ENCODE results near the gene KLF3.
A peak's percentile ranks its signal among the peaks of the same experiment; 100 is the strongest.
"Not testable (repeated sequence)": the region's sequence is repeated elsewhere in the genome, so short reads cannot be mapped to it uniquely, and the experiment has no call there.

KLF3 gene

DNA sequence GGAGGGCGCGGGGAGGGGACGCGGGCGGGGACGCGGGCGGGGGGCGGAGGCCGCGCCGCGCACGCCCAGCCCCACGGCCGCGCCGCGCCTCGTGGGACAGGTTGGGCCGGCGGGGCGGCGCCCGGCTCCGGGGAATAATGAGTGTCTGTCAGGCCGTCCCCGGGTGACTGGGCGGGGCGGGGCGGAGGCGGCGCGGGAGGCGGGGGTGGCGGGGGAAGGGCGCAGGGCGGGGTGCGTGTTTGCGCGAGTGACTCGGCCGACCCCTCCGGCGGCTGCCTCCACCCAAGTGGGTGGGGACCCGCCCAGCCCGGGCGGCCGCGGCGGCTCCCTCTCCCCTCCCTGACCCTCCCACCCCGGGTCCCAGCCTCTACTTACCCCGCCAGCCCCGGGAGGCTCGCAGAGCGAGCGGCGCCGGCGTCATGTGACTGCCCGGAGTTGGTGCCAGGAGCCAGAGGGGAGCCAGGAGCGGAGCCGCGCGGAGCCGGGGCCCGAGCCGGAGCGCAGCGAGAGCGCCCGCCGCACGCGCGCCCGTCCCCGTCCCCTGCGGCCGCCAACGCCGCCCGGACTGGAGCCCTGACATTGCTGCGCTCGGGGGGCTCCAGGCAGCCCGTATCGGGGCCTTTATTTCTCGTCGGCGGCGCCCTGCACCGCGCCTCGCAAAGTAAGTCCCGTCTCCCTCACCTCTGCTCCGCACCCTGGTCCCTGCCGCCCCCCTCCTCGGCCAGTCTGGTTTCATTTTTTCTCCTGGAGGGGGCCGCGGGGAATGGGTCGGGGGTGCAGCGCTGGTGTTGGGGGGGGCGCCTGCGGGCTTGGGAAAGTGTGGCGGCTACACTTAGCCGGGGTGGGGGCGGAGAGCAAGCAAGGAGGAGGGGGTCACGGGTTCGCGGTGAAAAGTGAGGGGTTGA, at the start of gene KLF3:
Gene KLF3 (plus strand): TSS at position 399 of the 905 bp plus-strand sequence. CDS start 16,427 bp downstream, outside the sequence.
- peak; percentile 51 to 92 for DNase-seq

DNA sequence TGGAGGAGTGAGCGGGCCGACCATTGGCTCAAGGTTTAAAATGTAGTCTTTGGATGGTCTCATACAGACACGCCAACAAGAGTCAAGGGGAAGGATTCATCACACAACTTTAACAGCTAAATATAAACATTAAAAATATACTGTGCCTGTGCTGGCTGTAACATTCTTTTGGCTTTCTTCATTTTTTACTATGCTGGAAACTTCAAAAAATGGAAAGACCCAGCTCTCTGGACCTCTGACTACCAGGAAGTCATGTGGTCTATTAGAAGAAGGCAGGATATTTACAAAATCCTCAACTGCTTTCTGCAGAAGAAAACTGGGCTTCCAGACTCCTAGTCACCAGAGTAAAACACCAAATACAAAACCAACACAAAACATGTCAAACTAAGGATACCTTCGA, 49.8 kb upstream of the KLF3 start:
- DNase-seq = no peak

DNA sequence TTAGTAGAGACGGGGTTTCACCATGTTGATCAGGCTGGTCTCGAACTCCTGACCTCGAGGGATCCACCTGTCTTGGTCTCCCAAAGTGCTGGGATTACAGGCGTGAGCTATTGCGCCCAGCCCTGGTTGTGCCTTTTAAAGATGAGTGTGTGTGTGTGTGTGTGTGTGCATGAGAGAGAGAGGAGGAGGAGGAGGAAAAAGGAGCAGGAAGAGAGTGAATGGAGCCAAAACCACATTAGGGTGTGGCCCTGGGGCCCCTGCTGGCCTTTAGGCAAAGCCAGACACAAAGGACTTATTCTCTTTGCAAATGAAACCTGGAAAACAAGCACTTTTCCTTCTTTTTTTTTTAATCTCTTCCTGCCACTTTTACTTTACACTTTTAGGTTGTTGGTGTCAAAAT, 48.2 kb upstream of the KLF3 start:
- DNase-seq = no peak

DNA sequence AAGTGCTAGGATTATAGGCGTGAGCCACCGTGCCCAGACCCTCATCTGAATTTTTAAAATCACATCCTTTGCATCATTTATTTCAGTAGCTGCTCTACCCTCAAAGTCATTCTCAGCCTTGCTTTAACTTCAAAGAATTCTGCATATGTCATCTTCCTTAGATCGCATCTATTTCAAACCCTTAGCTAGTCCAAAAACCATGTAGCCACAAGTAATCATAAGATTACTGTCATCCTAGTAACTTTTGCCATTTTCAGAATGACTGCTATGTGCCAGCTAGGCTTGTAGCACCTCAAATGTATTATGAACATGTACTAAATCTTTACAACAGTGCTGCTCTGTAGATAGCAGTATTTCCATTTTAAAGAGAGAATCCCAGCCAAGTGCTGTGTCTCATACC, 45.5 kb upstream of the KLF3 start:
- DNase-seq = no peak

DNA sequence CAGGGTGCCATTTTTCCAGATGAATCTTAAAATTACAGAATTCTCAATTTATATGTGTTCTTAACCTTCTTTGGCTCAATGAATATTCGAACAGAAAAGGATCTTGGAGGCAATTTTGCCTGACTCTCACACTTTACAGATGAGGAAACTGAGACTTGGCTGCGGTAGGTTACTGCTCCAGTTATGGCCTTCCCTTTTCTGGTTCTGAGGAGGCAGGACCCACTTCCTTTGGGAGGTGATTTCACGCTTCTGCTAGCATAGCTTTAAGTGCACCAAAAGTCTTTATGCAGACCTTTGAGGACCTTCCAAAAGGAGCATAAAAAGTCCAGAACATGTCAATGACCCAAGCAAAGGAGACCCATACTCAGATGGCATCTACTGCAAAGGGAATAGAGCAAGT, 44.7 kb upstream of the KLF3 start:
- no peak for DNase-seq

DNA sequence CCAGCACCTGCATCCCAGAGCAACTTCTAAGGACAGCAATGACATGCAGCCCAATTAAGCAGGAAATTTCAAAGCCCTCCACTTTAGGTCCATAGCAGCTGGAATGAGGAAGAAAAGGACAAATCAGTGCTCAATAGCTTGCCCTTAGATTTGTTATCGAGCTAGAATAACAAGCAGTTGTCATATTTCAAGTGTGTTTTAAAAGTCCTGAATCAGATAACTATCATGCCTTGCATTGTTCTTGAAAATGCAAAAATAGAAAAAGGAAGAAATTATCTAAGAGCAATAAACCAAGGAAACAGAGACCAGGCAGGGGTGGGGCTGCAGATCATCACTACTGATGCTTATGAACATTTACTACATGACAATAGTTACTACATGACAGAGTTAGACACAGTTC, 43.9 kb upstream of the KLF3 start:
- no peak for DNase-seq

DNA sequence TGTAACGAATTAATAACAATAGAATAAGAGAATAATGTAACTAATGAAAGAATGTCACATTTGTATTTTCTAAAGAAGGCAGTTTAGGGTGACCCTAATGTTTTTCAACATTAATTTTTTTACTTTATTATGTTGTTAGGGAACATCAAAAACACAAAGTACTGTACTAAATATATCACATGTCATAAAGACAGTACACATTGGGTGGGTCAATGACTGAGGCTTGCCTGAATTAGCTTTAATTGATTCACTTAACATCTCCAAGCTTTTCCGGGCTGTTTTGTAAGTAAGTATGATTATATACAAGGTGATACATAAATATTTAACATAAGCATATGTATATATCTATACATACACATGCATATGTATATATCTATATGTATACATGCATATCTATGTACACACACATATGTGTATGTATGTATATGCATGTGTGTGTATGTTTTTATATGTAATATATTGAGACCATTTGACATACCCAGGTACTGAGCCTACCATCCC, 43.4 kb upstream of the KLF3 start:
- DNase-seq = no peak

DNA sequence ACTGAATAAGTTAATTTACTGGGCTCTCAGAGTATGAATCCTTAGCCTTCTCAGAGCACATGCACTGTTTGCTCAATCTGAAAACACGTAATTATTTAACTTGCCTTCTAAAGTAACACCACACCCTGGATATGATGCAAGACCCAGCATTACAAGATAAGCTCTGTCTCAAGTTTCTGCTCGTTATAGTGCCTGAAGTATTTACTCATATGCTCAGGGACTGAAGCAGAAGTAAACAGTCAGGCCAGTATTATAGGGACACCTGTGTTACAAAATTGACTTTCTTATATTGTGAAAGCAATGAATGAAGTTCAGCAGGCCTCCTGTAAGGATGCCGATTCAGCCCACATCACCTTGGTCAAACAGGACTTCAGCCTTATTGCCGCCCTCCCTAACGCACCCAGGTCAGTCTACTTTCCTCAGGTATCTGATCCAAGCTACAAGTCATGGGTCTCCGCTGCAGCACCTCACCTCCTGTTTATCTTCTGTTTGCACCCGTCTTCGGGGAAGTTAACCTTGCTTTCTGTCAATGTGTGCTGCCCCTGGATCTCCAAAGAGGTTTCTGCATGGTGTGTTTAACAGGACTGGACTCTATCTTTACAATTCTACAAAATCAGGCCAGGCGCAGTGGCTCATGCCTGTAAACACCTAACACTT, 42.8 kb upstream of the KLF3 start:
- DNase-seq = peak in 1 of 2 experiments; percentile 8

DNA sequence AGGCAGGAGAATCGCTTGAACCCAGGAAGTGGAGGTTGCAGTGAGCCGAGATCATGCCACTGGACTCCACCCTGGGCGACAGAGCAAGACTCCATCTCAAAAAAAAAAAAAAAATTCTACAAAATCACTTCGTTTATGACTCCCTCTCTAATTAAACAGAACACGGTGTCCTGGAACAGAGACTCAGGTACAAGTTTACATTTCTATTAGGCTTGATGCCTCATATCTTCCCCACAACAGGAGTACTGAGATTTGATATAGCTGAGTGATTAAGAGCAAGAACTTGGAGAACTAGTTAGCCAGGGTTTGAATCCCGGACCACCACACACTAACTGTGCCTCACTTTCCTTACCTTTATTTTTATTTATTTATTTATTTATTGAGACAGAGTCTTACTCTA, 42.2 kb upstream of the KLF3 start:
- DNase-seq = no peak

DNA sequence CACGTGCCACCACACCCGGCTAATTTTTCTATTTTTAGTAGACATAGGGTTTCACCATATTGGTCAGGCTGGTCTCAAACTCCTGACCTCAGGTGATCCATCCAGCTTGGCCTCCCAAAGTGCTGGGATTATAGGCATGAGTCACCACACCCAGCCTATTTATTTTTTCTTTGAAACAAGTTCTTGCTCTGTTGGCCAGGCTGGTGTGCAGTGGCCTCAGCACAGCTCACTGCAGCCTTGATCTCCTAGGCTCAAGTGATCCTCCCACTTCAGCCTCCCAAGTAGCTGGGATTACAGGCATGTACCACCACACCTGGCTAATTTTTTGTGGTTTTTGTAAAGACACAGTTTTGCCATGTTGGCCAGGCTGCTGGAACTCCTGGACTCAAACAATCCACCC, 41.7 kb upstream of the KLF3 start:
- not testable (repeated sequence) for DNase-seq

DNA sequence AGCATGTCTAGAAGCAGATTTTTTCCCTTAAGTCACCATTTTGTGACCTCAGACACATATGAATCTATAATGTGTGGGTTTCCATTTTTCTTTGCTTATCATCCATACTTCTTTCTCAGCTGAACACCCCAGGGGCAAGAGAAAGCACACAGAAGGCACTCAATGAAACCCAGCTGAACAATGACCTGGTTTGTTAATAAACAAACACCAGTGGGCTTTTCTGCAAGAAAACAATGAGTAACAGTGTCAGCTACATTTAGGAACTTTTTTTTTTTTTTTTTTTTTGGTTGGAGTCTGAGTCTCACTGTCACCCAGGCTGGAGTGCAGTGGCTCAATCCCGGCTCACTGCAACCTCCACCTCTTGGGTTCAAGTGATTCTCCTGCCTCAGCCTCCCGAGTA, 40.7 kb upstream of the KLF3 start:
- DNase-seq = no peak

DNA sequence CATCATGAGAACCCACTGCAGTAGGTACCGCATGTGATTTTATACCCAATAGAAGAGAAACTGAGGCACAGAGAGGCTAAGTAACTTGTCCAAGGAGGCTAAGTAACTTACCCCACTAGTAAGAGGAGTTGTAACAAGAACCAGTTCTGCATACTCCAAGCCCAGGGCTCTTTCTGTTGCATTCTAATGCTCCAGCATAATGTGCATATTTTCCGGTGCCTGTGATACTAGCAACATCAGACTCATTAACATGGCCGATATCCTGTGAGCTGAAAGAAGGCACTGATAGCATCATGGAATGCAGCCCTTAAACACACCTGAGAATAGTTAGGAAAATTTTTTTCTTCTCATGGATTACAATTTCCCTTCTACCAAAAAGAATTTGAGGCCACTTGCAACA, 39.7 kb upstream of the KLF3 start:
- no peak for DNase-seq

DNA sequence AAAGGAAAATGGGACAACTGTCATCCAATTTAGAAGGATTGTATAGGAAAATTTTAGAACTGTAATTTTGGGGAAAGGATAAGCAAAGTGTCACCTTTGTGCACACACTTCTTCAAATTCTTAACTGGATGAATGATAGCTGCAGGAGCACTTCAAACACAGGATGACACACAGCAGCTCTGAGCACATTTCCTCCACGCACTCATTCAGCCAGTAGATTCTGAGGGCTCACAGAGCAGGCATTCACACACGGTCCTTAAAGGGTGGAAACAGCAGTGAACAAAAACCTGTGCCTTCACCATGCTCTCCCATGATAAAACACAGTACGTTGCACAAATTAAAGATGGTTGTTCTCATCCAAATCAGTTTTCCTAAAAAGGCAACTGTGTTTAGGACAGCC, 38.5 kb upstream of the KLF3 start:
- no peak for DNase-seq

DNA sequence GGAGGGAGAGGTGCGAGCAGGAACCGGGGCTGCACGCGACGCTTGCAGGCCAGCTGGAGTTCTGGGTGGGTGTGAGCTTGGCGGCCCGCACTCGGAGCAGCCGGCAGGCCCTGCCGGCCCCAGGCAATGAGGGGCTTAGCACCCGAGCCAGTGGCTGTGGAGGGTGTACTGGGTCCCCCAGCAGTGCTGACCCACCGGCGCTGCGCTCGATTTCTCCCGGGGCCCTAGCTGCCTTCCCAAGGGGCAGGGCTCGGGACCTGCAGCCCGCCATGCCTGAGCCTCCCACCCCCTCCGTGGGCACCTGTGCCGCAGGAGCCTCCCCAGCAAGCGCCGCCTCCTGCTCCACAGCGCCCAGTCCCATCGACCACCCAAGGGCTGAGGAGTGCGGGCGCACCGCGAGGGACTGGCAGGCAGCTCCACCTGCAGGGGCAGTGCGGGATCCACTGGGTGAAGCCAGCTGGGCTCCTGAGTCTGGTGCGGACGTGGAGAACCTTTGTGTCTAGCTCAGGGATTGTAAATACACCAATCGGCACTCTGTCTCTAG, 37.0 kb upstream of the KLF3 start:
- not testable (repeated sequence) for DNase-seq

DNA sequence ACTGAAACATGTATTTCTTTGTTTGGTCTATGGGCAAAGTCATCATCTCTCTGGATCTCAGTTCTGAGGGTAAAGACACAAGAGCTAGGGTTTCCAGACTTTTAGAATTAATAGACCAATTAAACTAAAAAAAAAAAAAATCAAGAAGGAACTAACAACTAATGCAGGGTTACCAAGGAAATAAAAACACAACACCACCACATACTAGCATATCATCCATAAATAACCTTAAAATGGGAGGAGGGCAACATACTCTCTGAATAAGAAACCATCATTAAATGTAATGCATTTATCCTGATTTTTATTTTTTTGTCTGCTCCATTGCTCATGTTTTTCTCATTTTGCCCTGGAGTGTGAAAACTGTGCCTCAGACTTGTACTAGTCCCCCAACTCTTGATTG, 33.5 kb upstream of the KLF3 start:
- no peak for DNase-seq

DNA sequence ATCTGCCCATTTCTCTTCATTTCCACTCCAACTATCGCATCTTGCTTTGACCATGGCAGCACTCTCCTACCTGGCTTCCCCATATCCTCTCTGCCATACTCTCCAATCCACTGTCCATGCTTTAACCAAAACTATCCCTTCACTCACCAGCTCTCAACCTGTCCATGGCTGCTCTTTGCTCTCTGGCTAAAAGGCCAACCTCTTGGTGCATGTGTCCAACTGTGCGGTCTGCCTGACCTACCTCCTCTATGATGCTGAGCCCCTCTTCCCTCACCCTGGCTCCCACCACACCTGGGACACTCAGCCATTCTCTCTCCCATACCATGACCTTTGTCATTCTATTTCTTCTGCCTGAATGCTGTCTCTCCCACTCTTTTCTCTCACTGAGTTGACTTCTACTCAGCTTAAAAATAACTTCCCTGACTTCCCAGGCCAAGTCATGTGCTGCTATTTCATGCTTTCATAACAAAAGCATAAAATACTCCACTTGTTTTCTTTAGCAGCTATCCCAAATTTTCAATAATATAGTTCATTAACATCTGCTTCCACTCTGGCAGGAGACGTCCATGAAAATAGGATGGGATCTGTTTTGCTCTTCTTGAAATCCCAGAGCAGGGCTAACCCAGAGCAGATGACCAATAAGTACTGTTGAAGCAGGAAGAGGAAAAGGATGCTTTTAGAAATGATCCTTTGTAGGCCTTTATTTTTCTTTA, 29.8 kb upstream of the KLF3 start:
- no peak for DNase-seq

DNA sequence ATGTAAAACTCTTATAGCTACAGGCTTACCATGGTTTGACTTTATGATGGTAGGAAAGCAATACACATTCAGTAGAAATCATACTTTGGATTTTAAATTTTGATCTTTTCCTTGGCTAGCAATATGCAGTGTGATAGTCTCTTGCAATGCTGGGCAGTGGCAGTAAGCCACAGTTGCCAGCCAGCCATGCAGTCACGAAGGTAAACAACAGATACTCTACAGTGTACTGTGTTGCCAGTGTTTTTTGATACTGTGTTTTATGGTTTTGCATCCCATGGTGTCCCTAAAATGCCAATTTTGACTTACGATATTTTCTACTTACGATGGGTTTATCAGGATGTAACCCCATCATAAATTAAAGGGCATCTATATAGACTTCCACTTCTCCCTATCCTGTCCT, 24.8 kb upstream of the KLF3 start:
- DNase-seq = no peak

DNA sequence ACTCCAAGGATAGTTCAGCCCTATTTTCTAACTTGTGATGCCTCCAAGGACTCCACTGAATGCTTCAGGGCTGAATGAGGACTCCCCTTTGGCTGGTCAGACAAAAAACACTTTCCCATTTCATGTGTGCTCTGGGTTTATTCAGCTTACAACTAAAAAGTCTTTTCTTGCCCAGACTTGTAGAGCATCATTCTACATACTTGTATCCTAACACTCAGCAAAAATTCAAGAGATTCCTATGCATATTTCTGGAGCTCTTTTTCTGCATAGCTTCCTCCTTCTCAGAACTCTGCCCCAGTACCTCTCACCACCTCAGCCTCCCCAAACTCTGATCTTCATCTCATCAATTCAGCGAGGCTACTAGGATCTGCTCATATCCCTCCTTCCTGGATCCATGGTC, 22.2 kb upstream of the KLF3 start:
- DNase-seq = no peak

DNA sequence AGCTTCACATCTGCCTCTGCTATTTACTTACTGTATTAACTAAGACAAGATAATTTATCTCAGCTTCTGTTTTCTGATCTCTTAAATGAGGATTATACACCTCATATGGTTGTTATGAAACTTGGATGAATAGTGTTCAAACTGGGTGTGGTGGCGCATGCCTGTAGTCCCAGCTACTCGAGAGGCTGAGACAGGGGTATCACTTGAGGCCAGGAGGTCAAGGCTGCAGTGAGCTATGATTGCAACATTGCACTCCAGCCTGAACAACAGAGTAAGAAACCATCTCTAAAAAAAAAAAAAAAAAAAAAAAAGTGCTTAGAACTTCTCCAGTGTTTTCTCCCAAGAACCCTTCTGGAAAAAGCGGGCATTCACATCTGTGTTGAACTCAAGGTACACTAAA, 19.8 kb upstream of the KLF3 start:
- DNase-seq = no peak

DNA sequence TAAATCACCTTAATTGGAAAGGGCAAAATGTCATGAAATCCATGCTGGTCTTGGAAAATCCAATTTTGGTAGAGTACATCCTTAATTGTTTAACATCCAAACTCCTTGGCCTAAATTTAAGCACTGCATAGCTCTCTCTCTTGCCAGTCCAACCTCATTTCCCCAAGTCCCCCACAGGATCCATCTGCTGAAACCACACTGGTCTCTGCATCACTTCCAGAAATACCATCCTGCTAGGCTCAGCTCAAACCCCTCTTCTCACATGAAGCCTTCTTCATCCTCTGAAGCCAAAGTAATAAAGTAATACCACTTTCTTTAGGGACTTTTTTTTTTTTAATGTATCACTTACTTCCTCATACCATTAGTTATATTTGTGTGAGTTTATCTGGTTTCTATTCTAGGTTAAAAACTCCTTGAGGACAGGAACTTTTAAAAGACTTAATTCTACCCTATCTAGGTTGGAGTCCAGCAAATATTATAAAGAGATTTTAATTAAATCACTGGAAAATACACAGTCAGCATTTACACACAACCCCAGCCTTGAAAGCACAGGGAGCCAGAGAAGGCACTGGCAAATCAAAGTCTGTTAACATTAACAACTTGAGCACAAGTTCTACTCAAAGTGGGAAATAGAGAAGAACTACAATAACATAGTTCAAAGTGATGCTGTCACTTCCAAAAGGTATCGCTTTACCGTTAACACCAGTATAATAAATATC, 16.7 kb upstream of the KLF3 start:
- no peak for DNase-seq

DNA sequence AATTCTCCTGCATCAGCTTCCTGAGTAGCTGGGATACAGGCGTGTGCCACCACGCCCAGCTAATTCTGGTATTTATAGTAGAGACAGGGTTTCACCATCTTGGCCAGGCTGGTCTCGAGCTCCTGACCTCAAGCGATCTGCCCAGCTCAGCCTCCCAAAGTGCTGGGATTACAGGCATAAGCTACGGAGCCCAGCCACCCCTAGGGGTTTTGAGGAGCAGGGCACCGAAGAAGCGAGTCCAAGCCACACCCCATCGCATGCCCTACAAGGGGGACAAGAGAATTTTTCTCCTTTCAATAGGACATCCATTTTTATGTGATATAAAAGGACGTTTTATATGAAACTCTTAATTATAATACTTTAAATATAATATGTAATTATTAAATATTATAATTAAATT, 13.9 kb upstream of the KLF3 start:
- no peak for DNase-seq

DNA sequence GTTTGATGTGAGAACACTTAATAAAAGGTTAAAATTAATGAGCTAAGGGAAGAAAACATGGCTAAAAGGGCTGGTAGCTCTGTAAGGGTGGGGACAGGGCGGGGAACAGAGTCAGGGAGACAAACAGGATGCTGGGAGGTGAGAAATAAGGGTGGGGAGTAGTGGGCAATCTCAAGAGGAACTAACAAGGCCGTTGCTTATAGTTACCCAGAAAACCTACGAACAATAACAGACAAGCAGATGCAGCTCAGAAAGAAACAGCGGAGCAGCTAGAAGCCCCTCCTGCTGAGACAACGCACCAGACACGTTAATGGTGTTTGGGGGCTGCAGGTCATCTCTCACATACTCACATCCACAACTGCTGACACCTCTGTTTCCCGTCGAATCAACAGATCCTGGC, 9.7 kb upstream of the KLF3 start:
- no peak for DNase-seq

DNA sequence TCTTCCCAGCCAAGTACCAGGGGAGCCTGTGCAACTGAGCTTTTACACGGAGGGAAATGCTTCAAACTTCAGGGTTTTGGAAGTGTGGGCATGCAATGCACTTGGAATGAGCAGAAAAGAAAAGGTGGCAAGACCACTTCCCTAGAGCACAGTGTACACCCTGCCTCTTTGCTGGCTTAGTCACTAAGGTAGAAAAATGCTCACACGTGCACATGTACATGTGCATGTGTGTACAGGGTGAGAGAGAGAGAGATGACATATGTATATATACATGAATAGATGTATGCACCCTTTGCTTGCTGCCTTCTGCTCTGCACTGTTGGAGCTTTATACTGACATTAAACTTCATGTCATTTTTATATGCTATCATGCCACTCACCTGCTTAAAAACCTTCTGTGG, 7.9 kb upstream of the KLF3 start:
- no peak for DNase-seq
